Lung (tissue), 12 donors: ENCODE data around the gene TENM4. TPM values are rescaled to one million over a fixed set of nuclear protein-coding genes. Genes with fewer than 3 reads are reported as not detected.

Source experiments
- ATAC-seq: fragments of 200-7000 bp; cut with Tn5 transposase; one replicate; pipeline ENCODE4 v1.9.1; 2020; ENCODE audit warnings: moderate number of reproducible peaks; ENCODE audit not compliant: insufficient read depth, low FRiP score
- DNase-seq, 3 donors: peaks; one replicate each; pipeline ENCODE4 v3.0.0-alpha.2; 2013 to 2017
- H3K27ac ChIP-seq, 2 donors: one replicate each; pipeline ENCODE4 v1.5.1; 2013; ENCODE audit warnings: mild to moderate bottlenecking in 2 of 2, moderate library complexity in 2 of 2, control low read depth in 1 of 2, inconsistent platforms in 1 of 2, low read depth in 1 of 2, low read length in 1 of 2
- H3K27me3 ChIP-seq, 3 donors: one replicate each; pipeline ENCODE4 v1.5.1; 2013; ENCODE audit warnings: low read length in 2 of 3; ENCODE audit not compliant: control insufficient read depth in 3 of 3, insufficient read depth in 3 of 3
- H3K36me3 ChIP-seq, 4 donors: one replicate each; pipeline ENCODE4 v1.5.1; 2013; ENCODE audit warnings: low read length in 4 of 4, mild to moderate bottlenecking in 1 of 4, moderate library complexity in 1 of 4; ENCODE audit not compliant: control insufficient read depth in 4 of 4, insufficient read depth in 4 of 4
- H3K4me1 ChIP-seq, 5 donors: one replicate each; pipeline ENCODE4 v1.5.1; 2013; ENCODE audit warnings: low read length in 5 of 5, mild to moderate bottlenecking in 2 of 5, moderate library complexity in 1 of 5; ENCODE audit not compliant: control insufficient read depth in 5 of 5, insufficient read depth in 5 of 5
- H3K4me3 ChIP-seq: one replicate; pipeline ENCODE4 v1.5.1; 2013; ENCODE audit warnings: mild to moderate bottlenecking, control low read depth, moderate library complexity
- H3K9ac ChIP-seq, 2 donors: one replicate each; pipeline ENCODE4 v1.5.1; 2013; ENCODE audit warnings: low read length in 2 of 2, control low read depth in 1 of 2; ENCODE audit not compliant: insufficient read depth in 1 of 2
- H3K9me3 ChIP-seq, 4 donors: one replicate each; pipeline ENCODE4 v1.5.1; 2013; ENCODE audit warnings: low read length in 3 of 4, mild to moderate bottlenecking in 1 of 4, moderate library complexity in 1 of 4; ENCODE audit not compliant: control insufficient read depth in 4 of 4, insufficient read depth in 3 of 4
- CTCF ChIP-seq: IDR thresholded peaks from 2 replicates; pipeline ENCODE4 v1.5.1; 2012; ENCODE audit warnings: mild to moderate bottlenecking; ENCODE audit errors: control extremely low read depth, extremely low read depth
- WGBS, 2 donors: extraction: QIAGEN DNeasy Blood & Tissue Kit; methylation state at CpG; one replicate each; pipeline ENCODE4 v1.1.7; 2013; 5-methylcytosine and 5-hydroxymethylcytosine counted together
- polyA plus RNA-seq, 2 donors: library from polyadenylated mRNA; stranded (reverse); fragments of 200-250 nt; gene quantifications; one replicate each; pipeline ENCODE4 v1.2.1, GENCODE V29; 2013
- total RNA-seq, 2 donors: library from RNA; depleted of rRNA in 1 of 2; stranded (reverse); fragments of >200 nt in 1 of 2; gene quantifications; one replicate each; pipeline ENCODE4 v1.2.1, GENCODE V29; 2014 to 2021
- donor health status: control.
- donor health status: control.
- donor health status: Bipolar disorder and iron deficiency.
- donor health status: healthy.
- donor health status: DM: yes; HTN: yes; CAD: no.

TENM4 gene
- total and polyA plus RNA-seq, 4 donors, result 0.28 to 16.4 (median 3.2) TPM

GRCh38 chr11:78929207-78929905 lies 511.5 kb downstream of the TENM4 start:
- no peak for ATAC-seq
- no peaks in the 10 kb centered on the region for H3K36me3 ChIP-seq
- no peak overlapping the region for H3K9ac ChIP-seq
- WGBS, 2 donors, result 58 to 73% methylated on average over 5 of the region's 5 CpGs
- H3K4me3 ChIP-seq, result no peak overlapping the region
- TF ChIP-seq CTCF, result no peak
- no peaks in the 10 kb centered on the region for H3K9me3 ChIP-seq
- peaks cover 0 to 4% (median 0%) of the 10 kb centered on the region in 3 donors for H3K27me3 ChIP-seq
- no peak for DNase-seq
- no peak overlapping the region for H3K27ac ChIP-seq
- H3K4me1 ChIP-seq, result peaks cover 0 to 48% (median 0%) of the 10 kb centered on the region in 5 donors

GRCh38 chr11:78927511-78927910 lies 513.3 kb downstream of the TENM4 start:
- TF ChIP-seq CTCF, result no peak
- Histone ChIP-seq H3K4me1 (peaks cover 0 to 48% (median 3%) of the 10 kb centered on the region in 5 donors), H3K9ac (no peak overlapping the region), H3K27ac (no peak overlapping the region), H3K4me3 (no peak overlapping the region), H3K9me3 (no peaks in the 10 kb centered on the region), H3K27me3 (peaks cover 0 to 4% (median 0%) of the 10 kb centered on the region in 3 donors), H3K36me3 (no peaks in the 10 kb centered on the region)
- 80 to 81% methylated on average over 3 of the region's 3 CpGs for WGBS, 2 donors
- no peak for DNase-seq
- no peak for ATAC-seq

DNA sequence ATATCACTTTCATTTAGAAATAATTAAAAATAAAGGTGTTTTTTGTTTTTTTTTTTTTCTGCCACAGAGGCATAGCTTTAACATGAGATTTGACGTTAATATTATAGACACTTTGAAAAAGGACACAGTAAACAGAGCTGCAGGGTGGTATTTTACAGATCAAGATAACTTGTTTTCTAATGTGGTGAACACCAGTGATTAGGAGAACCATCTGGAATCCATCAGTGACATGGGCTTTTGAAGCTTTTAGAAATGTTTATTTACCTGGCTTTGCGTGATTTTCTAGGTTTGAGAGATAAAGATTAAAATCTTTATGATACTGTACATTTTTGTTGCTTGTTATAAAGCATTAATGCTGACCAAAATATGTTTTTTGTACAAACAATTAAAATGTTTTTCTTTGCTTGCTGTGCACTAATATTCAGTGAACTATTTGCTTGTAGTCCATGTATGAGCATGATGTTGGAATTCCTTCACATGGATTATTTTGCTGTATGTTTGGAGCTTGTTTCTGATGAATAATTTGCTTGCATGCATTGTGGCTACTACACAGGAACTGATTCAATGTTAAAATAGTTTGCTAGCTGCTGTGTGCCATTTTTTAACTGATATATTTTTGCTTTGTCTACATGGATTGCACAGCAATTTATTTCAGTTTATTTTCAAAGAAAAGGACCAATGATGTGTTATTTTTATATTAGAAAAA lies 514.0 kb downstream of the TENM4 start:
- TF ChIP-seq CTCF, result no peak
- H3K9me3 ChIP-seq, result no peaks in the 10 kb centered on the region
- H3K27ac ChIP-seq, result no peak overlapping the region
- H3K27me3 ChIP-seq, result peaks cover 0 to 4% (median 0%) of the 10 kb centered on the region in 3 donors
- H3K9ac ChIP-seq, result no peak overlapping the region
- DNase-seq (peak in 2 of 3 donors; percentile 68 to 69), ATAC-seq (no peak)
- H3K36me3 ChIP-seq, result no peaks in the 10 kb centered on the region
- no peak overlapping the region for H3K4me3 ChIP-seq
- 59 to 66% methylated on average over 2 of the region's 2 CpGs for WGBS, 2 donors
- H3K4me1 ChIP-seq, result peaks cover 0 to 48% (median 3%) of the 10 kb centered on the region in 5 donors
